Skeletal muscle tissue (tissue), 4 donors: ENCODE results near the gene PMEPA1. TPM values are rescaled to one million over a fixed set of nuclear protein-coding genes. Genes with fewer than 3 reads are reported as not detected.

Experiments used
- H3K27ac ChIP-seq: one replicate; pipeline ENCODE4 v1.7.0; 2013; ENCODE audit warnings: mild to moderate bottlenecking, low read depth, low read length, inconsistent platforms
- H3K27me3 ChIP-seq, 3 donors: one replicate each; pipeline ENCODE4 v1.7.0; 2013; ENCODE audit warnings: low read length in 3 of 3; ENCODE audit not compliant: control insufficient read depth in 3 of 3, insufficient read depth in 3 of 3
- H3K36me3 ChIP-seq, 3 donors: one replicate each; pipeline ENCODE4 v1.7.0; 2013; ENCODE audit warnings: low read length in 3 of 3; ENCODE audit not compliant: control insufficient read depth in 3 of 3, insufficient read depth in 3 of 3
- H3K4me1 ChIP-seq, 3 donors: one replicate each; pipeline ENCODE4 v1.7.0; 2013; ENCODE audit warnings: low read length in 3 of 3, mild to moderate bottlenecking in 3 of 3; ENCODE audit not compliant: control insufficient read depth in 3 of 3, insufficient read depth in 3 of 3
- H3K4me3 ChIP-seq, 3 donors: one replicate each; pipeline ENCODE4 v1.7.0; 2013; ENCODE audit warnings: low read length in 3 of 3
- H3K9ac ChIP-seq, 3 donors: one replicate each; pipeline ENCODE4 v1.7.0; 2013; ENCODE audit warnings: low read length in 3 of 3, mild to moderate bottlenecking in 3 of 3, moderate library complexity in 2 of 3, low read depth in 1 of 3
- H3K9me3 ChIP-seq, 3 donors: one replicate each; pipeline ENCODE4 v1.7.0; 2013; ENCODE audit warnings: low read length in 3 of 3; ENCODE audit not compliant: control insufficient read depth in 3 of 3
- total RNA-seq: library from RNA; depleted of rRNA; stranded (reverse); fragments of >200 nt; gene quantifications from one replicate; pipeline ENCODE4 v1.2.3, GENCODE V29; 2014
- donor health status: Osteomylitis.

The PMEPA1 gene
- total RNA-seq, 1 donor from 2014 or later: 5.2 TPM

DNA sequence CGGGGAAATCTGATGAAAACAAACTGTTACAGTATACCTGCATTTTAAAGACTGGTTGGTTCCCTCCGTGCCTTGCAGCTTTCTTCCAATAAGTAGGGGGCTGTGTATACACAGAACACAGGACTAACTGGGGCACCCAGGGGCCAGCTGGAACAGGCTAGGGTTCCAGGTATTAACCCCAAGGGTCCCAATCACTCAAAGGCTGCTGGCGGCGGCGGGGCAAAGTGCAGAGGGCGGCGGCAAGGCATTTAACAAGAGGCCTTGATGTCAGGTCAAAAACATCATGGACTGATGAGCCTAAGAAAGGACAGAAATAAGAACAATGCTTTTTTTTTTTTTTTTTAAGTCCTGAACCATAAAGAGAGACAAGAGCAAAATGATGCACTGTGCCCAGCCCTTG is 2.5 kb downstream of the PMEPA1 start:
- Histone ChIP-seq H3K9me3 (no peaks in the 10 kb centered on the region), H3K27me3 (no peaks in the 10 kb centered on the region), H3K4me1 (peaks cover 67 to 69% (median 68%) of the 10 kb centered on the region in 3 donors), H3K9ac (peak overlapping the region in 2 of 3 donors; percentile 38 to 82), H3K27ac (peak overlapping the region; percentile 83), H3K36me3 (no peaks in the 10 kb centered on the region), H3K4me3 (peak overlapping the region; percentile 45 to 83 (median 81))

DNA sequence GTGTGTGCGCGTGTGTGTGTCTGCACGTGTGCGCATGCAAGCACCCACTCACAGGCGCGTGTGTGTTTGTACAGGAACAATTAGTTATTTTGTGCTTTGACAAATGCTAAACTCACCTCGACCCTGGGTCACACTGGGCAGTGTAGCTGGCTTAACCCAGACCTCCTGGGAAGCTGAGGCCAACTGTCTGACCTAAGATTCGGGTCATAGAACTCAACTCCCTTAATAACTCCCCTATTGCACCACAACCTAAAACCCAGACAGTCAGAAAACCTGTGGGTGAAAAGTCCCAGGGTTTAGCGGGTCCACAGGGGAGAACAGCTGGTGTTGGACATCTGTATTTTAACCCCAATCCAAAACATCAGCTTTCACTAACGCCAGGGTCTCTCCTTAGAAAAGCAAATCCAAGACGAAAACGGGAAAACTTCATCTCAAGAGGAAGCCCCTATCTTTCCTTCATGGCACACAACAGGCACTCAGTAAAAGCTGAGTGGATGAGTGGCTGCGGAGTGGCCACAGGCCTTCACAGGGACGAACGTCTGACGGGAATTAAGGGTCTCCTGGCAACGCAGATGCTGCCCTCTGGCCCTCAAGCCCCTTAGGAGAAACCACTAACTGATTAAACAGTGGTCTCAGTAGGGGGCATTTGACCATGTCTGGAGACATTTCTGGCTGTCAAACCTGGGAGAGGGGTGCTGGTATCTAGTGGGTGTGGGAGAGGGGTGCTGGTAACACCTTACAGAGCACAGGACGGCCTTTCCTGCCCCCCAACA is 4.5 kb downstream of the PMEPA1 start:
- Histone ChIP-seq H3K9me3 (no peaks in the 10 kb centered on the region), H3K36me3 (no peaks in the 10 kb centered on the region), H3K4me1 (peaks cover 57 to 58% (median 57%) of the 10 kb centered on the region in 3 donors), H3K9ac (peak overlapping the region in 2 of 3 donors; percentile 25 to 57), H3K27me3 (no peaks in the 10 kb centered on the region), H3K4me3 (peak overlapping the region in 2 of 3 donors; percentile 2 to 6), H3K27ac (no peak overlapping the region)

DNA sequence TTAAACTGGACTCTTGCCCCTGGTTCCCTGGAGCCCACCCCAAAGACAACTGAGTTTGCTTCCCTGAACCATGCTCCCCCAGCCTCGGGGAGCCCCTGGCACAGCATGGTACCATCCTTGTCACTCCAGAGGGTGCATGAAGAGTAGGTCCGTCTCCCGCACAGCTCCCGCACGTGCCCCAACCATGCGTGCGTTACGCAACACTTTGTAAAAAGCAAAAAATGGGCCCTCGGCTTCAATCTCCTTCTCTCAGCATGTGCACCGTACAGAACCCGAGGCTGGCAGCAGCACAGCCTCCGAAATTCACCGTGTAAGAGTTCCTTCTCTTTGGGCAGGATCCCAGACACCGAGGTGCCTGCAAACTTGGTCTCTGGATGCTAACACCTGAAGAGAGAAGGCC is 5.6 kb downstream of the PMEPA1 start:
- no peak overlapping the region for H3K9ac ChIP-seq
- H3K4me1 ChIP-seq: peaks cover 54 to 58% (median 55%) of the 10 kb centered on the region in 3 donors
- H3K27ac ChIP-seq: no peak overlapping the region
- H3K4me3 ChIP-seq: no peak overlapping the region
- H3K27me3 ChIP-seq: no peaks in the 10 kb centered on the region
- H3K9me3 ChIP-seq: no peaks in the 10 kb centered on the region
- H3K36me3 ChIP-seq: no peaks in the 10 kb centered on the region

- peaks cover 49 to 56% (median 50%) of the 10 kb centered on the region in 3 donors for H3K4me1 ChIP-seq
- H3K4me3 ChIP-seq: no peak overlapping the region
- H3K9ac ChIP-seq: no peak overlapping the region
- H3K36me3 ChIP-seq: no peaks in the 10 kb centered on the region
- H3K9me3 ChIP-seq: no peaks in the 10 kb centered on the region
- no peaks in the 10 kb centered on the region for H3K27me3 ChIP-seq
- no peak overlapping the region for H3K27ac ChIP-seq
These were observed 6.8 kb downstream of the PMEPA1 start for GRCh38 chr20:57703013-57703412.

- Histone ChIP-seq H3K4me1 (peaks cover 44 to 52% (median 45%) of the 10 kb centered on the region in 3 donors), H3K9ac (no peak overlapping the region), H3K27me3 (no peaks in the 10 kb centered on the region), H3K4me3 (no peak overlapping the region), H3K36me3 (no peaks in the 10 kb centered on the region), H3K9me3 (no peaks in the 10 kb centered on the region), H3K27ac (no peak overlapping the region)
These were observed 7.3 kb downstream of the PMEPA1 start for GRCh38 chr20:57702521-57702920.

DNA sequence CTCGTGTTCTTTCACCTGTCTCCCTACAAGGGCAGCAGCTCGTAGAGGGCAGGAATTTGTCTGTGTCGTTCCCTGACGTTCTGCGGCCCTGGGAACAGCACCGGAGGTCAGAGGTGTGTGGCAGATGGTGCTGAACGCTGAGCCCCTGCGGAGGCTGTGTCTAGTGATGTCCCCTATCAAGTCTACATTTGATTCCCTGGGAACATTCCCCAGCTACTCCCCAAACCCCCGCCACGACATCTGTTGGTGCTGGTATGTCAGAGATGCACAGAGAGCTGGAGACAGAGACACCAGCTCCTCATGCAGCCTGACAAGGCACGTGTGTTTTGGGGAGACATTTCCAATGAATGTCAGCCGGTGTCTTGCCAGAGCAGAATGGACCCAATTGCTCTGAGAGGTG is 7.7 kb downstream of the PMEPA1 start:
- Histone ChIP-seq H3K36me3 (no peaks in the 10 kb centered on the region), H3K9ac (no peak overlapping the region), H3K4me3 (no peak overlapping the region), H3K9me3 (no peaks in the 10 kb centered on the region), H3K27ac (no peak overlapping the region), H3K4me1 (peaks cover 43 to 49% (median 45%) of the 10 kb centered on the region in 3 donors), H3K27me3 (no peaks in the 10 kb centered on the region)

- Histone ChIP-seq H3K4me1 (peaks cover 42 to 50% (median 44%) of the 10 kb centered on the region in 3 donors), H3K27ac (no peak overlapping the region), H3K4me3 (no peak overlapping the region)
These were observed 8.2 kb downstream of the PMEPA1 start for GRCh38 chr20:57701651-57702050.

DNA sequence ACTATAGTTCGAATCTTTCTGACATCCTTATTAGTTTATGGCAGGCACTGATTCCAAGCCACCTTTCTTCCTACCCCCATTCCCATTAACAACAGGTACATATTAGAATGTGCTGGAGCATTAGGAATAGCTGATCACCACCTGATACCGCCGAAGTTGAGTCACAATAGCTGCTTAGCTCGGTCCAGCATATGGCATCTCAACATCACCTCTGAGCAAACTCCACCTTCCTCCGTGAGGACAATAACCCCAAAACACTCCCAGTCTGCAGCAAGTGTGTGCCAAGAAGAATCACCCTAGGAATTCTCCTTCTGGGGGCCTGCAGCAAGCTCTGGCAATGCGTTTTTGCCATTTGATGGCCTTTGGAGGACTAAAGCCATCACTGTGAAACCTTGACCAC is 8.7 kb downstream of the PMEPA1 start:
- no peak overlapping the region for H3K27ac ChIP-seq
- H3K9me3 ChIP-seq: no peaks in the 10 kb centered on the region
- no peak overlapping the region for H3K4me3 ChIP-seq
- no peak overlapping the region for H3K9ac ChIP-seq
- no peaks in the 10 kb centered on the region for H3K27me3 ChIP-seq
- peaks cover 44 to 55% (median 46%) of the 10 kb centered on the region in 3 donors for H3K4me1 ChIP-seq
- no peaks in the 10 kb centered on the region for H3K36me3 ChIP-seq

More at GRCh38 chr20:57701651-57702050, 8.2 kb downstream of the PMEPA1 start:
- Histone ChIP-seq H3K9me3 (no peaks in the 10 kb centered on the region), H3K27me3 (no peaks in the 10 kb centered on the region), H3K36me3 (no peaks in the 10 kb centered on the region), H3K9ac (no peak overlapping the region)

DNA sequence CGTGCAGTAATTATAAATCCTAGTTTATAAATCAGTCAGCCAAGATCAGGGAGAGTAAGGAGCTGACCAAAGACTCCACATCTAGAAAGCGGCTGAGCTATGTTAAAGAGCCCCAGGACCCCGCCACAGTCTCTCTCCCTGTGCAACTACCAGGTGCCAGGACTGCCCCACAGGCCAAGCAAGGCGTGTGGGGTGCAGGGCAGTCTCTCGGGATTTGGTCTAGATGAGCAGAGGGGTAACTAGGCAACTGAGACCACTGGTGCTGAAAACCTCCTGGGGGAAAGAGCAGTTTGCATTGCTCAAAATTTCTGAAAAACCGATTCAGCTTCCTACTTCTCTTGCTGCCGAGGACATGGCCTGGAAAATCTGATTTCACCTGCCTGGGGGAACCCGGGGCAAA is 10.4 kb downstream of the PMEPA1 start:
- no peaks in the 10 kb centered on the region for H3K9me3 ChIP-seq
- no peak overlapping the region for H3K9ac ChIP-seq
- H3K27ac ChIP-seq: no peak overlapping the region
- no peaks in the 10 kb centered on the region for H3K36me3 ChIP-seq
- H3K4me1 ChIP-seq: peaks cover 36 to 50% (median 39%) of the 10 kb centered on the region in 3 donors
- no peak overlapping the region for H3K4me3 ChIP-seq
- no peaks in the 10 kb centered on the region for H3K27me3 ChIP-seq

DNA sequence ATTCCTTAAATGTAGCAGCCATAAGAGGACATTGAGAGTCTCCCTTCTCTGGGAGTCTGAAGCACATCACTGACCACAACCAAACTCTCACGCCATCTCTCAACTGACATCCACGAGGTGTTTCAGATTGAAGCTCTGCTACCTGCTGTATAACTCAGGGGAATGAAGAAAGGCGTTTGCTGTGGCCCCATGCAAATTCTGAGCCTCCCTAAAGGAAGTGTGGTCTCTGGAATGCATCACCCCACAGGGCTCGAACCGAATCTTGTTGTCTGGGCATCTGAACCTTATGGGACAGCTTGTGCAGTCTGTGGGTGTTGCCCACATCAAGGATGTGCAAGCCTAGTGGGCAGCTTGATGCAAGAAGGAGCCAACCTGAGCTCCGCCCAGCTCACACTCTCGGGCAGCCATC is 10.9 kb downstream of the PMEPA1 start:
- peaks cover 33 to 47% (median 38%) of the 10 kb centered on the region in 3 donors for H3K4me1 ChIP-seq
- no peak overlapping the region for H3K9ac ChIP-seq
- H3K27ac ChIP-seq: no peak overlapping the region

More for the DNA sequence above, 10.9 kb downstream of the PMEPA1 start:
- H3K9me3 ChIP-seq: no peaks in the 10 kb centered on the region
- H3K27me3 ChIP-seq: no peaks in the 10 kb centered on the region
- H3K4me3 ChIP-seq: no peak overlapping the region
- H3K36me3 ChIP-seq: no peaks in the 10 kb centered on the region
